Keratinocyte (primary cell): ENCODE data around the gene GSTM1. TPM values are rescaled to one million over a fixed set of nuclear protein-coding genes. Genes with fewer than 3 reads are reported as not detected.

ENCODE experiments used
- DNase-seq: peaks from one replicate; pipeline ENCODE4 v3.0.0-alpha.2; 2011; ENCODE audit warnings: low read depth, missing footprints, low spot score
- FAIRE-seq: peaks from 2 replicates; lab custom pipeline; 2011; peaks lifted over from hg19 to GRCh38; lab: Jason Lieb, UNC
- H2AFZ ChIP-seq: 2 replicates; pipeline ENCODE4 v1.6.0; 2012; ENCODE audit warnings: low read length, control low read depth, inconsistent platforms; ENCODE audit not compliant: control insufficient read depth
- H3K27ac ChIP-seq: 2 replicates; pipeline ENCODE4 v1.5.1; 2011; ENCODE audit warnings: low read length; ENCODE audit not compliant: control insufficient read depth, insufficient read depth
- H3K27me3 ChIP-seq: 3 replicates; pipeline ENCODE4 v1.6.0; 2011; ENCODE audit warnings: low read length; ENCODE audit not compliant: control insufficient read depth, insufficient read depth; ENCODE audit errors: extremely low read depth
- H3K36me3 ChIP-seq, 2 experiments: 2 replicates in 1 of 2; 3 replicates in 1 of 2; pipeline ENCODE4 v1.5.1; 2011; ENCODE audit warnings: low read length in 2 of 2, mild to moderate bottlenecking in 1 of 2; ENCODE audit not compliant: control insufficient read depth in 2 of 2, insufficient read depth in 2 of 2; ENCODE audit errors: extremely low read depth in 1 of 2
- H3K4me1 ChIP-seq: 3 replicates; pipeline ENCODE4 v1.5.1; 2011; ENCODE audit warnings: low read length; ENCODE audit not compliant: control insufficient read depth, insufficient read depth; ENCODE audit errors: extremely low read depth
- H3K4me2 ChIP-seq: 3 replicates; pipeline ENCODE4 v1.6.0; 2011; ENCODE audit warnings: low read depth, low read length; ENCODE audit not compliant: control insufficient read depth, insufficient read depth; ENCODE audit errors: extremely low read depth
- H3K4me3 ChIP-seq, 3 experiments: fragments of 200-600 bp in 1 of 3; sonication (generic) in 1 of 3; 2 replicates in 2 of 3; 3 replicates in 1 of 3; pipeline ENCODE4 v1.5.1; 2011 to 2016; ENCODE audit warnings: low read length in 3 of 3, mild to moderate bottlenecking in 3 of 3, control low read depth in 2 of 3, inconsistent platforms in 1 of 3, low read depth in 1 of 3, mixed read lengths in 1 of 3, mixed run types in 1 of 3, moderate library complexity in 1 of 3; ENCODE audit not compliant: control insufficient read depth in 2 of 3, insufficient read depth in 2 of 3; ENCODE audit errors: extremely low read depth in 1 of 3
- H3K79me2 ChIP-seq: 2 replicates; pipeline ENCODE4 v1.6.0; 2012; ENCODE audit warnings: low read length; ENCODE audit not compliant: control insufficient read depth, insufficient read depth
- H3K9ac ChIP-seq: 3 replicates; pipeline ENCODE4 v1.6.0; 2011; ENCODE audit warnings: low read length; ENCODE audit not compliant: control insufficient read depth, insufficient read depth; ENCODE audit errors: extremely low read depth
- H3K9me1 ChIP-seq: 3 replicates; pipeline ENCODE4 v1.6.0; 2011; ENCODE audit warnings: low read length; ENCODE audit not compliant: control insufficient read depth, insufficient read depth; ENCODE audit errors: extremely low read depth
- H3K9me3 ChIP-seq: 2 replicates; pipeline ENCODE4 v1.5.1; 2012; ENCODE audit warnings: low read depth, low read length; ENCODE audit not compliant: control insufficient read depth
- H4K20me1 ChIP-seq: 3 replicates; pipeline ENCODE4 v1.6.0; 2011; ENCODE audit warnings: low read length; ENCODE audit not compliant: control insufficient read depth, insufficient read depth; ENCODE audit errors: extremely low read depth
- CTCF ChIP-seq, 3 experiments: IDR thresholded peaks in 1 of 3; conservative IDR thresholded peaks in 1 of 3; optimal IDR thresholded peaks in 1 of 3; 2 replicates in 2 of 3; 3 replicates in 1 of 3; pipeline versions ENCODE3 to v1.5.1; 2011; ENCODE audit warnings: low read length in 3 of 3, mild to moderate bottlenecking in 3 of 3, moderate library complexity in 2 of 3, control low read depth in 1 of 3, inconsistent platforms in 1 of 3; ENCODE audit not compliant: insufficient read depth in 2 of 3; ENCODE audit errors: extremely low read depth in 1 of 3
- EZH2 ChIP-seq: IDR thresholded peaks from one replicate; pipeline ENCODE4 v1.6.1; 2012; ENCODE audit warnings: inconsistent platforms, mild to moderate bottlenecking, low read length, moderate library complexity
- dilution Hi-C: fragments of 300-500 bp; cut with MboI; formaldehyde crosslinking; loops from one replicate; pipeline ENCODE4 v1.7.0; 2020; ENCODE audit warnings: low sequenced_read_pairs; ENCODE audit not compliant: extremely low pct_ligation_motif_present
- polyA plus RNA-seq, 5 experiments: library from polyadenylated mRNA; depleted of rRNA in 3 of 5; stranded (reverse) in 3 of 5; stranded (forward) in 1 of 5; unstranded in 1 of 5; fragments of >200 nt; gene quantifications; 1 replicate in 1 of 5; 2 replicates in 3 of 5; 3 replicates in 1 of 5; pipeline versions ENCODE4 v1.2.1 to v1.2.3, GENCODE V29; 2011 to 2012; ENCODE audit warnings: missing spikeins in 2 of 5, low read depth in 1 of 5, low replicate concordance in 1 of 5

Gene GSTM1
- polyA plus RNA-seq, 1 donor (not counting 4 experiments of a cell fraction or from before 2014, with no cell fraction given): 13.5 TPM

GRCh38 chr1:109719337-109719837, 31.8 kb downstream of the GSTM1 start:
- no peak for TF ChIP-seq CTCF (optimal IDR thresholded peaks at IDR 0.05 in 1 of 3, IDR thresholded peaks at IDR 0.05 in 1 of 3, conservative IDR thresholded peaks at IDR 0.05 in 1 of 3; ENCODE audit: extremely low read depth in 1 of 3, insufficient read depth in 2 of 3, low read length in 3 of 3)
- no peak for TF ChIP-seq EZH2
- Histone ChIP-seq H4K20me1 (no peaks in the 10 kb centered on the region), H3K9me3 (no peaks in the 10 kb centered on the region), H3K9ac (no peak overlapping the region), H3K27me3 (no peaks in the 10 kb centered on the region), H3K4me1 (peaks cover 36% of the 10 kb centered on the region), H3K79me2 (no peaks in the 10 kb centered on the region), H3K27ac (no peak overlapping the region), H3K36me3 (no peaks in the 10 kb centered on the region), H3K9me1 (no peaks in the 10 kb centered on the region), H3K4me2 (peak overlapping the region; percentile 17), H3K4me3 (no peak overlapping the region), H2AFZ (no peak overlapping the region)
- FAIRE-seq (no peak), DNase-seq (no peak)
- dilution Hi-C loops: no loop called here

GRCh38 chr1:109721042-109721441, 33.4 kb downstream of the GSTM1 start:
- Histone ChIP-seq H3K9me3 (no peaks in the 10 kb centered on the region), H3K27ac (no peak overlapping the region), H3K36me3 (no peaks in the 10 kb centered on the region), H3K27me3 (no peaks in the 10 kb centered on the region), H3K4me2 (no peak overlapping the region), H4K20me1 (no peaks in the 10 kb centered on the region), H3K79me2 (no peaks in the 10 kb centered on the region), H3K9ac (no peak overlapping the region), H3K9me1 (no peaks in the 10 kb centered on the region), H3K4me3 (no peak overlapping the region), H3K4me1 (peaks cover 36% of the 10 kb centered on the region), H2AFZ (no peak overlapping the region)
- no peak for DNase-seq
- no peak for FAIRE-seq
- dilution Hi-C loops: no loop called here
- no peak for TF ChIP-seq EZH2
- no peak for TF ChIP-seq CTCF (optimal IDR thresholded peaks at IDR 0.05 in 1 of 3, IDR thresholded peaks at IDR 0.05 in 1 of 3, conservative IDR thresholded peaks at IDR 0.05 in 1 of 3; ENCODE audit: extremely low read depth in 1 of 3, insufficient read depth in 2 of 3, low read length in 3 of 3)
